ENCODE data around the gene C5. TPM values are rescaled to one million over a fixed set of nuclear protein-coding genes. Genes with fewer than 3 reads are reported as not detected.

Gene C5
- total and polyA plus RNA-seq, 9 of the 15 experiments (the other 6 are each of a cell fraction or from before 2014, with no cell fraction given): 0.08 to 0.91 (median 0.42) TPM

GRCh38 chr9:121074370-121075250, 24.5 kb upstream of the C5 start, which contains the start of gene CNTRL (continued):
- TF ChIP-seq PYGO2 (tag; IDR thresholded peaks at IDR 0.05): no peak
- peak; percentile 96 for TF ChIP-seq EGR1 (conservative IDR thresholded peaks at IDR 0.05)
- peak; percentile 92 for TF ChIP-seq E2F8 (IDR thresholded peaks at IDR 0.05; ENCODE audit: low read depth, partially characterized antibody)
- TF ChIP-seq ZNF263 (CRISPR knock-in tag; IDR thresholded peaks at IDR 0.05; ENCODE audit: borderline replicate concordance): no peak; the same call in 1 of the 2 replicates
- peak; percentile 63; the same call in 1 of the 2 replicates for TF ChIP-seq CREB1 (IDR thresholded peaks at IDR 0.05)
- peak; percentile 76 for TF ChIP-seq CREB1 (CRISPR knock-in tag; IDR thresholded peaks at IDR 0.05)
- no peak for TF ChIP-seq ZNF277 (CRISPR knock-in tag; IDR thresholded peaks at IDR 0.05; ENCODE audit: borderline replicate concordance)
- TF ChIP-seq ETS2 (tag; IDR thresholded peaks at IDR 0.05; ENCODE audit: borderline replicate concordance, poor library complexity, severe bottlenecking): no peak
- no peak for TF ChIP-seq ATF1 (CRISPR knock-in tag; IDR thresholded peaks at IDR 0.05)
- TF ChIP-seq ATF1 (tag; IDR thresholded peaks at IDR 0.05): peak; percentile 88
- no peak for TF ChIP-seq ZNF507 (tag; conservative IDR thresholded peaks at IDR 0.05)
- 0 out of 2 replicates have a peak, but pooled peaks have one; percentile 49 for TF ChIP-seq GTF2A2 (tag; IDR thresholded peaks at IDR 0.05)
- TF ChIP-seq EHMT2 (IDR thresholded peaks at IDR 0.05): no peak
- no peak for TF ChIP-seq NCOA6 (IDR thresholded peaks at IDR 0.05)
- 0 out of 2 replicates have a peak, but pooled peaks have one; percentile 32 for TF ChIP-seq ZNF24 (IDR thresholded peaks at IDR 0.05)
- TF ChIP-seq ZNF778 (CRISPR knock-in tag; IDR thresholded peaks at IDR 0.05): no peak
- TF ChIP-seq ZNF23 (CRISPR knock-in tag; IDR thresholded peaks at IDR 0.05): no peak
- no peak for TF ChIP-seq ARID1B (IDR thresholded peaks at IDR 0.05)
- no peak; a peak in 2 of 4 replicates for TF ChIP-seq RCOR1 (IDR thresholded peaks at IDR 0.05; ENCODE audit: borderline replicate concordance in 1 of 2, low read depth in 2 of 2, low read length in 2 of 2)
- no peak for TF ChIP-seq ZNF280A (IDR thresholded peaks at IDR 0.05; ENCODE audit: low read depth, partially characterized antibody)
- no peak for TF ChIP-seq ELF1 (tag; IDR thresholded peaks at IDR 0.05)
- 0 out of 2 replicates have a peak, but pooled peaks have one; percentile 81 for TF ChIP-seq ZBTB17 (CRISPR knock-in tag; IDR thresholded peaks at IDR 0.05)
- no peak for TF ChIP-seq ZNF165 (CRISPR knock-in tag; IDR thresholded peaks at IDR 0.05; ENCODE audit: borderline replicate concordance)
- TF ChIP-seq ELF2 (CRISPR knock-in tag; IDR thresholded peaks at IDR 0.05): no peak
- peak; percentile 95 for TF ChIP-seq FIP1L1 (IDR thresholded peaks at IDR 0.05; ENCODE audit: low read depth, low read length, poor library complexity, severe bottlenecking)
